ENCODE measurements around the gene ATG7.

DNA sequence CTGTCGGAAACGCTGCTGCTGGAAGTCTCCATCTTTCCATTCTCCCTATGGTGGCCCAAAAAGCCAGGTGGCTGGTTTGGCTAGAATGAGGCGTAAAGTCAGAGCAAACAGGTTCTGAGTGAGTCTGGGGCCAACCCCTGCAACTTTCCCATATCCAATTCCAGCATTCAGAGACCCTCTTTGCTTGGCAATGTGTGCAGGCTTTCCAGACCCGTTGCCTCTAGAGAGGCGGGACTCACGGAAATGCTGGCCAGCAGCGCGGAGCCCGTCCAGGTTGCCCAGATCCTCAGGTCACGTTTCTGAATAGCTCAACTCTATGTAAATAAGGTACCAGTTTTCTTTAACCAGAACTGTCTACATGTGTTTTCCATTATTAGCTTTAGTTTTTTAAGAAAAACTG is 303.5 kb downstream of the ATG7 start:
- no peak for TF ChIP-seq NR2F1 (conservative IDR thresholded peaks at IDR 0.05)
- TF ChIP-seq, protein P1, sequence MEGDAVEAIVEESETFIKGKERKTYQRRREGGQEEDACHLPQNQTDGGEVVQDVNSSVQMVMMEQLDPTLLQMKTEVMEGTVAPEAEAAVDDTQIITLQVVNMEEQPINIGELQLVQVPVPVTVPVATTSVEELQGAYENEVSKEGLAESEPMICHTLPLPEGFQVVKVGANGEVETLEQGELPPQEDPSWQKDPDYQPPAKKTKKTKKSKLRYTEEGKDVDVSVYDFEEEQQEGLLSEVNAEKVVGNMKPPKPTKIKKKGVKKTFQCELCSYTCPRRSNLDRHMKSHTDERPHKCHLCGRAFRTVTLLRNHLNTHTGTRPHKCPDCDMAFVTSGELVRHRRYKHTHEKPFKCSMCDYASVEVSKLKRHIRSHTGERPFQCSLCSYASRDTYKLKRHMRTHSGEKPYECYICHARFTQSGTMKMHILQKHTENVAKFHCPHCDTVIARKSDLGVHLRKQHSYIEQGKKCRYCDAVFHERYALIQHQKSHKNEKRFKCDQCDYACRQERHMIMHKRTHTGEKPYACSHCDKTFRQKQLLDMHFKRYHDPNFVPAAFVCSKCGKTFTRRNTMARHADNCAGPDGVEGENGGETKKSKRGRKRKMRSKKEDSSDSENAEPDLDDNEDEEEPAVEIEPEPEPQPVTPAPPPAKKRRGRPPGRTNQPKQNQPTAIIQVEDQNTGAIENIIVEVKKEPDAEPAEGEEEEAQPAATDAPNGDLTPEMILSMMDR (IDR thresholded peaks at IDR 0.05 in 2 of 3, conservative IDR thresholded peaks at IDR 0.05 in 1 of 3; ENCODE audit: control insufficient read depth in 2 of 3, extremely low read depth in 1 of 3, insufficient read depth in 1 of 3, low read depth in 3 of 3, low read length in 3 of 3): no peak
